HK-2 (cell line): ENCODE results near the gene SPINT3.

Experiments used
- DNase-seq: peaks from one replicate; pipeline ENCODE4 v3.0.0-alpha.2; 2018; ENCODE audit not compliant: unreplicated experiment

The SPINT3 gene, protein sequence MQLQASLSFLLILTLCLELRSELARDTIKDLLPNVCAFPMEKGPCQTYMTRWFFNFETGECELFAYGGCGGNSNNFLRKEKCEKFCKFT

DNA sequence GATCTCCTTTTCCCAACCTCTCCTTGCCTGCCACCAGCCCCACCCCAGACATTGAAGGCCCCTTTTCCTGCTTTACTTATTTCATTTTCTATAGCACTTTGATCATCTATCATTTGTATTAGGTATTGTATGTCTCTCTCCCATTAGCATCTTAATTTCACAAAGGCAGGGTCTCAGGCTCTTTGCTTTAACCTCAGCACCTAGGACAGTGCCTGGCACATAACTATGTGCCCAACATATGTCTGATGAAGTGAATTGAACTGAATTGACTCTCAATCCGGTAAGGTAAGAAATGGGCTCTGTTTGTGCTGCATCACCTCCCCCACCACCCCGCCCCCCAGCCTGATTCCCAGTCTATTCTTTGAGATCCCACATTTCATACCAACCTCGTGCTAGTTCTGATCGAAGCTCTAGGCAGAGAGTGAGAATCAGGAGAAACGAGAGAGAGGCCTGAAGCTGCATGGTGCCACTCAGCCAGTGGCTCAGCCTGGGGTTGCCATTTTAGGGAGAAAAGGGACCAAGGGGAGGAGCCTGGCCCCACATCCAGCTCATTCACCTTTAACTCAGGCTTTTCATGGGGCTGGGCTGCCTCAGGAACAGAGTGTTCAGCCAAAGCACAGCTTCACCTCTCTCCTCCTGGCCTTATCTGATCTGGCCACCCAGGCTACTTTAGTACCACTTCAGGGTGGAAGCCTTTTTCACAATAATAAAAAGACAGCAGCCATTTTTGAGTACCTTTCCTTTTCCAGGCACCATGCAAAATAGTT is at the start of gene SPINT3:
Gene SPINT3 (minus strand): TSS at position 476 of the 767 bp plus-strand sequence. CDS start 14 bp downstream, at position 462.
- DNase-seq, result no peak

DNA sequence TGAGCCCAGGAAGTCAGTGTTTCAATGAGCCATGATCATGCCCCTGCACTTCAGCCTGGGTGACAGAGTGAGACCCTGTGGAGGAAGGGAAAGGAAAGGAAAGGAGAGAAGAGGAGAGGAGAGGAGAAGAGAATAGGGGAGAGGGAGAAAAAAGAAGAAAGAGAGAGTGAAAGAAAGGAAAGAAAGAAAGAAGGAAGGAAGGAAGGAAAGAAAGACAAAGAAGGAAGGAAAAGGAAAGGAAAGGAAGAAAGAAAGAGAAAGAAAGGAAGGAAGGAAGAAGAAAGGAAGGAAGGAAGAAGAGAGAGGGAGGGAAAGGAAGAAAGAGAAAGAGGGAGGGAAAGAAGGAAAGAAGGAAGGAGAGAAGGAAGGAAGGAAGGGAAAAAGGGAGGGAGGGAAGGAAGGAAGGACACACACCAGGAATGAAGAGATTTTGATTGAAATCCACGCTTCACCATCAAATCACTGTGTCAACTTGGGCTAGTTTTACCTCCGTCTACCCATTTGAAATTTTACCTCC is 49.4 kb upstream of the SPINT3 start:
- DNase-seq, result no peak

DNA sequence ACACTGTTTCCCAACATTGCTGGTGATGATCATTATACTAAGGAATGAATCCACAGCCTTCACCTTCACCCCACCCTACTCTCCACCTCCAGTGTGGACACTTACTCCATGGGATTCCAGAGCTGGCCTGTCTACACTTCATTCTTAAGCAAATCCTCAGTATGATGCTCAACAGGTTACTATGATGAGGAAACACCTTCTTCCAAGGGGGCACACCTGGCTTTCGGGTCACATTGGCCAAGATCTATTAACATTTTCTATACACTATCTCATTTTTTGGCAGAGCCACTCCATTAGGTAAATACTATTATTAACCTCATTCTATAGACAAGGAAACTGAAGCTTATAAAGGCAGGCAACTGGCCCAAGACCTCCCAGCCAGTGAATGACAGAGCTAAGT is 39.8 kb upstream of the SPINT3 start:
- DNase-seq, result no peak

DNA sequence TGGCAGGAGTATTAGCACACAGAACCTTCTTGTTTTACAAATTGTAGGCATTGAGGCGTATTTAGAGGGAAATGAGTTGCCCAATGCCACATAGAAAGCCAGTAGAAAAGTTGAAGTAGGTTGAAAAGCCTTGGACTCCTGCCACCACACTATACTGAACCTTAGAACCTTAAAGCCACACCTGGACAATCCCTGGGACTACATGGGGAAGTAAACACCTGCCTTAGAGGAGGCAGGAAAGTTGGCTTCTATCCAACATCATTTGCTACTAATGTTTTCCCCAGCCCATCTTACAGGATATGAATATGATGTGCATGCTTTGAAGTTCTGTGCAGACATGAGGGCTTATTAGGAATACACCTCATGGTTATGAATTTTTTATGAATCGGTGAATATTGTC is 37.0 kb upstream of the SPINT3 start:
- DNase-seq, result no peak

DNA sequence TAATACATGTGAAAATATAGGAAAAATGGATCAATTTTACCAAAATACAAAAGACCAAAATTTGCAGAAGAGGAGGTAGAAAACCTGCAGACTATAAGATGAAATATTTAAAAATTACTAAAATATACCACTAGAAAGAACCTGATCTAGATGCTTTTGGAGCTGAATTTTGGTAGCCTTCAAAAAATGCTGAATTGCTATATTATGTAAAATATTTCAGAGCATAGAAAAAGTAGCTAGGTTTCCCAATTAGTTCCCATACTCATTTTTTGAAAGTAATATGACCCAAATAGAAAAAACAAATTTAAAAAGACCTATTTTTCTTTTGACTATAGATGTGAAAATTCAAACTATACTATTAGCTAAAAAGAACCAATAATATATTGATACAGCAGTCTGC is 35.3 kb upstream of the SPINT3 start:
- DNase-seq, result no peak

DNA sequence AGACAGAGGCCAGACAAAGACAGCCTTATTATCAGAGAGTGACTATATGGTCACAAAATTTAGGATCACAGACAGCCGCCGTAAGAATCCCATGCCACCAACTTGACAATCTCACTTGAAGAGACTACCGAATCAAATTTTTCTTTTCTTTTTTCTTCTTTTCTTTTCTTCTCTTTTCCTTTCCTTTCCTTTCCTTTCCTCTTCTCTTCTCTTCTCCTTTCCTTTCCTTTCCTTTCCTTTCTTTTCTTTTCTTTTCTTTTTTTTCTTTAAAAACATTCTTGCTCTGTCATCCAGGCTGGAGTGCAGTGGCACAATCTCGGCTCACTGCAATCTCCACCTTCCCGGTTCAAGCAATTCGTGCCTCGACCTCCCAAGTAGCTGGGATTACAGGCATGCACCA is 33.0 kb upstream of the SPINT3 start:
- no peak for DNase-seq

DNA sequence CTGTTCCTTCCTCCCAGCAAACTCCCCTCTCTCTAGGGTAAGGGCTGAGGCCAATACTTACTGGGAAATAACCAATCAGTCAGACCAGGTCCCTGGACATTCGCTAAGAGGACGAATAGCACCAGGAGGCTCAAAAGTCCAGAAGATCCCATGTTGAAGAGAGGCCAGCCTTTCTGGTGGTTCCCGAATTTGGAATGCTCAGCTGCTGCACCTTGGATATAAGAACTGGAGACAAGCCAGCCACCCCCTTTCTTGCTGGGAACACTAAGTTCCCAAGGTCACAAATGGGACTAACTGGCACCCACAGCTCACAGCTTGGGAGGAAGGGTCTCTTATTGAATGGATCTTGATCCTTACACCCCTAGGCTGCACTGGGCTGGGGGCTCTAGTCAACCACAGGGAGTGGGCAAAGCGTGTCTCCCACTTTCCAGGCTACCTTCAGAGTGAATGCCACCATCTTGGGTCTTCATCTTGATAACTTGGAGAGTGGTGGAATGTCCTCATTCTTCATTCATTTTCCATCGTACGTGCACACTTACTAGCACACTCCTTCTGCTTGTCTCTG is 31.9 kb upstream of the SPINT3 start, which contains the start of gene EPPIN:
Gene EPPIN (minus strand): TSS at position 196 of the 565 bp plus-strand sequence. CDS start 44 bp downstream, at position 152.
- no peak for DNase-seq

DNA sequence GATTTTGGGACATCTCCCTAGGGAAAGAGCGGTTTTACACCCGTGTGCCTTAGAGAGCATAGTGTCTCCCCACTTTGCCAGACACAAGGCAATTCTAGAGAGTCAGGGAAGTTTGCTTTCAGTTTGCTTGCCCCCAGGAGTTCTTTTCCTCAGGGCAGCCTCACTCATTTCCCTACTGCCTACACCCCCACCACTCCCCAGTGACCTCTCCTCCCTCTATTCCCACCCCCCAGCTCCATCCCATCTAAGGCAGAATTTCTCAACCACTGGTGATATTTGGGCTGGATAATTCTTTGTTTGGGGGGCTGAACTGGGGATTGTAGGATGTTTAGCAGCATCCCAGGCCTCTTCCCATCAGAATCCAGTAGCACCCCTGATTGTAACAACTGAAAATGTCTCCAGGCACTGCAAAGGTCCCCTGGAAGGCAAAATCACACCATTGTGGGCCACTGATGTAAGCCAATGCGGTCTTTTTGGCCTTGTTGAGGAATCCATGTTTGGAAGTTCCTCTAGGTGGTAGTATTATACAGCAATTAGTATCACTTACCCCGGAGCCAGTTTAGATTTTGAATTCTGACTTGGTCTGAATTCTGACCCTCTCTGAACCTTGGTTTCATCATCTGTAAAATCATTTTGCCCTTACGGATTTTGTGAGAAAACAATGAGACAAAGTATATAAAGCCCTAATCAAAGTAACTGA is 30.5 kb upstream of the SPINT3 start:
- no peak for DNase-seq

DNA sequence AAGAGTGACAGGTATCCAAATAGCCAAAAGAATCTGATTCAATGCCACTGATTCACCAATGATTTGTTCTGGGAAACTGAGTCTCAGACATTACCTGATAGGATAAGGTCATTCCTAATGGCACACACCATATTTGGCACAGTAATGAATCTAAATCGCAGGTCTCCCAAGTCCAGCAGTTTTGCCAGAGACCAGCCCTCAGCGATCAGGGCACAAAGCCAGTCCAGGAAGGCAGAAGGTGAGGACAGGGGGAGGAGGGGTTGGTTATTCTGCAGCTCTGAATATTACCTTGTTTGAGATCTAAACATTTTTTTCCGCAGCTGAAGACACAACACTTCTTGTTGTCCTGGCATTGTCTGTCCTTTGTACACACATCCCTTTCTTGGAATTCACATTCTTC is 29.9 kb upstream of the SPINT3 start:
- DNase-seq, result no peak

DNA sequence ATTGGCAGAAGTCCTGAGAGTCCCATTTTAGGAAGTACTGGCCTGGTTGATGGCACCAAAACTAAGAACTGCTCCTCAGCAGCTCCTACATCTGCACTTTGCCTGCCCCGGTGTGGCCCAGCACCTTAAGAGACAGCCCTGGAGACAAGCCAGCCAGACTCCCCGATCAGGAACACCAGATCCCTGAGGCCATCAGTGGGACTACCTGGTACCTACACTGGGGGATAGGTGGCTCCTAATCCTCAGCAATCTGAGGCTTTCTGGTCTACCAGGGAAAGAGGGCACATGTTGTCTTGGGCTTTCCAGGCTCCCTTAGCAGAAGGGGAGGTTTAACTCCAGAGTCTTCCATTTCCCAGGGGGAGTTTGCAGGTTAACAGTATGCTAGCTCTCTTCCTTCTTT is 24.0 kb upstream of the SPINT3 start, which contains the start of gene WFDC6:
Gene WFDC6 (minus strand): TSS at position 101 of the 400 bp plus-strand sequence. CDS start 75 bp downstream, at position 26.
- no peak for DNase-seq

DNA sequence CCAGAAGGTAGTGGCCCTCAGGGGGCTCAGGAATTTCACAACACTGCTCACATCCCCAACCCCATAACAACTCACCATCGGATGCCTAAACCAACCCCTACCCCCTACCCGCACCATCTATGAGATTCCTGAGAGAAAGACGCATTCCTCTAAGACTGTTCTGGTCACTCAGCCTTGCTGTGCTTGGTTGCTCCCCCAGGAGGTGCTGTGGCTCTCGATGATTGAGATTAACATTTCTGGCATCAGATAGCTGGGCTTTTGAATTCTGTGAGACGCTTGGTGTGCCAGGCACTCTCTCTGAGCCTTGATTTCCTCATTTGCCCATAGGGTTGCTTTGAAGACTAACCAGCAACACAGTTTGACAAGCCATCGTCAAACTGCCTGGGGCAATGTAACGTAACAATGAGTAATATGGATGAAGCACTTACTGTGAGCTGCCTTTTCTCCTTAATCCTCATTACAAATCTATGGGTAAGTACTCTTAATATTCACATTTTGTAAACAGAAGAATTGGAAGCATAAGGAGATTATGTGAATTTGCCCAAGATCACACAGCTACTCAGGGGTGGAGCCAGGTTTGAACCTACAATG is 22.9 kb upstream of the SPINT3 start:
- no peak for DNase-seq

DNA sequence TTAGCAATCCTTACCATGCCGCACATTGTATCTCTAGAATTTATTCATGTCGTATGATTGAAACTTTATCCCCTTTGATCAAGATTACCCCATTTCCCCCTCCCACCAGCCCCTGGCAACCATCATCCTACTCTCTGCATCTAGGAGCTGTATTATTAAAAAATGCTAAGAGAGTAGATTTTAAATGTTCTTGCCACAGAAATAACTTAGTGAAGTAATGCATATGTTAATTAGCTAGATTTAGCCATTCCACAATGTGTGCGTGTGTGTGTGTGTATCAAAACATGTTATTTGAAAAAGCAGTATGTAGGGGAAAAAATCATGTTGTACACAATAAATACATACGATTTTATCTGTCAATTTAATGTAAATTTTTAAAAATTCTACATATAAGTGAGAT is 11.9 kb upstream of the SPINT3 start:
- no peak for DNase-seq

DNA sequence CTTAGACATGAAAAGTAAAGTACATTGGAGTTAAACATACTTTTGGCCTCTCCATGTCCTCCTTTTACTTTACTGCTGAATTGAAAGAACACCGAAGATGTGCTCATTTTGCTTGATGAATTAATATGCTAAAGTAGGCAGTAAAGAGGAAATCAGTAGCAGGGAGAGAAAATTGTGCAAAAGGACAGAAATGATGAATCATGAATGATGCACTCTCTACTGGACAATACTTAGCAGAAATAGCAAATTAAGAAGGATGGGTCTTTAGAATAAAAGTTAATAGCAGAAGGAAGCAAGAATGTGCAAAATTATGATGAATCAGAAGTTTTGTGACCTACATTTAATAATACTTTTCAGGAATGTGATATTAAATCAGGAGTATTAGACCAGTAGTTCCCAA is 8.4 kb upstream of the SPINT3 start:
- DNase-seq, result no peak

DNA sequence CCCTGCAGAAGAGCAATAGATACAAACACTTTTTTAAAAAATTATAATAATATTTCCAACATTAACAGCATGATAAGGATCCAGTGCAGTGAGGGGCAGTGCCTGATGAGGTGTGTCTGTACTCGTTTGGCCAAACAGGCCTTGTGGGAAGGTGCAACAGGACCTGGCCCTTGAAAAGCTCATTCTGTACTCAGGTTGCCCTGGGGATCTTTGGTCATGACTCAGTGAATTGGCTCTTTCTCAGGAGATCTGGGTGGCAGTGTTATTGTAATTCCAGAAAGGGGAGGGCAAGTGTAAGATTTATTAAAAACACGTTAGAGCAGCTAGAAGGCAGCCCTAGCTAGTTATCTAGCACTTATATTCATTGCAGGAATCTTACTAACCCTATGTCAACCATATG is 2.9 kb upstream of the SPINT3 start:
- no peak for DNase-seq

DNA sequence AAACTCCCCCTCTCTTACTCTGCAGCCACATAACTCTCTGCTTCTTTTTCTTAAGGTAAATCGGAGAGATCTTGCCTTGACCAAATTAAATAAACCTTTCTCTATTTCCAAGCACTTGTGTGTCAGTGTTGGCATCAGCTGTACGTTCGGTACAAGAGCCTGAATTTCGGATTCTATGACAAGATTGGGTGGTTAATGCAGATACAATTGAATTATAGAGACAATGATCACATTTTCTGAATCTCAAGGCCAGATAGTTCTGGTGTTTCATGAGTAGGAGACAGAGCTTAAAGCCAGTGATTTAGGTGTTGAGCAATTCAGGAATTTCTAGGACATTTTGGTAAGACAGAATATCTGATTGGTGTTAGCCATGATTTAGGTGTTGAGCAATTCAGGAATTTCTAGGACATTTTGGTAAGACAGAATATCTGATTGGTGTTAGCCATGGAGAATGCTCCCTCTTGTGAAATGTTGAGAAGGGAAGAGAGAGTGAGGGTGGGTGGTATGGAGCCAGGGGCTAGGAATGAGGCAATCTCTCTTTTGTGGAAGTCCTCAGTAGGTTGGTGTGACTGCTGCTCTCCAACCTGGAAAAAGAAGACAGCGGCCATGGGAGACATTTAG is 5.1 kb downstream of the SPINT3 start:
- no peak for DNase-seq

DNA sequence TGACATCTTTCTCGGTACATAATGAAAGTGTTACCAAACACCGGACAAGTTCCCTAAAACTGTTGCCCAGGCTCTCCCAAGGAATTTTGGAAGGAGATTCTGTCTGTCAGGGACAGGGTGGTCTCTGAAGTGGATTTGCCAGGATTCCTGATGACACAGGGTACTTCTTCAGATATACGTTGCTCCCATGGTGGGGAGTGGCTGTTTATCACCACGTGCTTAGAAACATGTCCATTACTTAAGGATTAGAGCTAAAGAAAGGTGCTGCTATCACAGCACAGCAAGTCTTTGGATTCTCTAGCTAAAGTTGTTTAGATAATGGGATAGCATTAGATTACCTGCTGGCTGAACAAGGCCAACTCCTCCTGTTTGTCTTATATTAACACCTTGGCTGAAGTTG is 6.3 kb downstream of the SPINT3 start:
- DNase-seq, result no peak

DNA sequence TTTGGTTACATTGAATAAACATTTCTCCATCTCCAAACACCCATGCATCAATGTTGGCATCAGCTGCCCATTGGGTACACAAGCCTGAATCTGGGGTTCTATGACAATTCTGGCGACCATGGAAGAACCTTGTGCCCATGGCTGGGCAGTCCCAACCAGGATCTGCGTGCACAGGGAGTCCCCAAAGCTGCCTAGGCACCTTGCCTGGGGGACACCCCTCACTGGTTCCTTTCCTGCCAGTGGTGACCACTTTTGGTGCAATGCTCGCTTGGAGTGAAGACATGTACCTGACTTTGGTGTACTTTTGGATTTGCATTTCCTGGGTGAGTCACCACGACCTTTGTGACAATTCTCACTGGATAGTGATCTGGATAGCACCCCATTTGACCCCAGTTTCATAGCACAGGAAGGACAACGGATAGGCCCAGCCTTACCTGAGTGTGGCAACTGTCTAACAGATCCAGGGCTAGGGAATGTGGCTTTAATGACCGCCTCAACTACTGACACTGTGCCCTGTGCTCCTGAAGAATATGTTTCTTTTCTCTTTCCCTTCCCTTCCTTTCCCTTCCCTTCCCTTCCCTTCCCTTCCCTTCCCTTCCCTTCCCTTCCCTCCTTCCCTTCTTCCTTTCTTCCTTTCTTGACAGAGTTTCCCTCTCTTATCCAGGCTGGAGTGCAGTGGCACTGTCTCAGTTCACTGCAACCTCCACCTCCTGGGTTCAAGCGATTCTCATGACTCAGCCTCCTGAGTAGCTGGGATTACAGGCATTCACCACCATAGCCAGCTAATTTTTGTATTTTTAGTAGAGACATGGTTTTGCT is 7.1 kb downstream of the SPINT3 start:
- no peak for DNase-seq

DNA sequence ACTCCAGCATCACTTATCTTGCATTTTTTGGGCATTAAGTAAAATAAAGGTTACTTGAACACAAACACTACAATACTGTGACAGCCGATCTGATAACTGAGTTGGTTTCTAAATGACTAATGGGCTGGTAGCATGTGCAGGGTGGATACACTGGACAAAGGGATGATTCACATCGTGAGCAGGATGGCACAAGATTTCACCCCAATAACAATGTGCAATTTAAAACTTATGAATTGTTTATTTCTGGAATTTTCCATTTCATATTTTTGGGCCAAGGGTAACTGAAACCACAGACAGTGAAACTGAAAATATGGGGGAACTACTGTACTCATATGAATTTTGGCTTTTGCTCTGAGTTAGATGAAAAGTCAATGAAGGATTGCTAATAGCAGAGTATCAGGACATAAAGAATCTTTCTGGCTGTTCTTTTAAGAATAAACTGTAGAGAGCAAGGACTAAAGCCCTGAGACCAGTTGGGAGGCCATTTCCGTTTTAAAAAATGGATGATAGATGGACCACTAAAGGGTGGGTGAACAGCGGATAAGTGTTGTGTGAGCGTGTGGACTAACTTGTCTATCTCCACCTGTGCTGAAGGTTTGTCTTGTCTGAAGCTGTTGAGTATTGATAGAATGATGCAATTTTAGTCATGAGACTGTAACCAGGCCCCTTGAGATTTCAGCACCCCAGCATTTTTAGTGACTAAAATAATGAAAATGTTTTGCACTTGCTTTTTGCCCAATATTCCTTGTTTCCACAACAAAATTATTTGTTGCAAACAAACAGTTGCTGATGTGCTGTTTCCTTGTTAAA is 8.2 kb downstream of the SPINT3 start:
- DNase-seq, result no peak

DNA sequence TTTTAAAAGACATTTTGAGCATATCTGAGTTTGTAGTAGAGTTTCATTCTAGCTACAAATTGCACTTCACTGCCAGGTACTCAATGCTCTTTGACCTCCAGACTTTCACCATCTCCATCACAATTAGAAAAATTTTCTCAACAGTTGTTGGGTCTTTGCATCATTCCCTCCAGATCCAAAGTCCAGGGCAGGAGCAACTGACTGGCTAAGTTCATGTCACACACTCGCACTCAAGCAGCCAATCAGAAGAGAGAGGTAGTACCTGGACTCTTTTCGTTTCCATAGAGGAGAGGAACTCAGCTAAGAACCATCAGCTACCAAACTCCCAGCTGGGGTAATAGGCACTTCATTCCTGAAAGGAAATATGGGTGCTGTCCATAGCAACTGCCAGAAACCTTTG is 9.0 kb downstream of the SPINT3 start:
- DNase-seq, result no peak

DNA sequence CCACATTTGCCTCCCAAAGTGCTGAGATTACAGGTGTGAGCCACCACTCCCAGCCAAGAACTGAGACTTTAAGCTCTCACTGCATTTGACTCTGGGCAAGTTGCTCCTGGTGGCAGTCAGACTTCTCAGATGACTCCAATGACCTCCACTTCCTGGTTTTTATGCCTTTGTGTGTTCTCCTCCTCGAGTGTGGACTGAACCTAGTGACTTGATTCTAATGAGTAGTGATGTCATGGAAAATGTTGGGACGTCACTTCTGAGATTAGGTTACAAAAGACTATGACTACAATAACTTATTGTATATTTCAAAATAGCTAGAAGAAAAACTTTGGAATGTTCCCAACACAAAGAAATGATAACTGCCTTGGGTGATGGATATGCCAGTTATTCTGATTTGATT is 12.0 kb downstream of the SPINT3 start:
- no peak for DNase-seq
